ENCODE measurements around the gene TSR1.

DNA sequence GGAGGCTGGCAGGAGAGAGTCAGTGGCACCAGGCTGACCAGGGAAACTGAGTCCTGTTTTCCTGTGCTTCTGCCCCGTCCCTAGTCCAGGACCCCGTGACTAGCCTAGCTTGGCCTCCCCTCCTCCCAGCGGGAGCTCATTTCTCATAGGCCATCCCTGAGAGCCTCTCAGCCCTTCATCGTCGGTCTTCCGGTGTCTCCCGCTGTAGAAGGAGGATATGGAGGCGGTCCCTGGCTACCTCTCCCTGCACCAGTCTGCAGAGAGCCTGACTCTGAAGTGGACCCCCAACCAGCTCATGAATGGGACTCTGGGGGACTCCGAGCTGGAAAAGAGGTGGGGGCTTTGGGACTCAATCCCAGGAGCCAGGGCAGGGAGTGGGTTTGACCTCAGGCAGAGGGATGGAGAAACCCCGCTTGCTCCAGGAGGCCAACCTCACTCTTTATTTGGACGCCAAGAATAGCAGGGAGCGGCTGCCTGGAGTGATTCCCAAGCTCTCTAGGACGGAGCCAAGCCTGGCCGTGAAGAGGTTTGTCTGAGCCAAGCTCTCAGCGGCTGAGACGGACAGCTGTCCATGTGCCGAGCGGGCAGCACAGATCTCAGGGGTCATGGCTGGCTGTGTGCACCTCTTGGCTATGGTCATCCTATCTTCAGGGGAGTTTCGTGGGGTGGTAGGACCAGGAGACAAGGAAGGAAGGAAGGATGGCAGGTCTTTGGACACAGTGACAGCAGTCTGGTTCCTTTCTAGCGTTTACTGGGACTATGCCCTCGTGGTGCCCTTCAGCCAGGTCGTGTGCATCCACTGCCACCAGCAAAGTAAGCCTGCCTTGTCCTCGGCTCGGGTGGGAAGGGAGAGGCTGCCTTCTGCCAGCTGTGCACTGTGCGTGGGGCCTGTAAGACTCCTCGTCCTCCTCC lies 27.9 kb upstream of the TSR1 start:
- TF ChIP-seq HDAC1 (IDR thresholded peaks at IDR 0.05) = no peak
- no peak for TF ChIP-seq ZNF140 (CRISPR knock-in tag; IDR thresholded peaks at IDR 0.05)
- TF ChIP-seq SMC3 (conservative IDR thresholded peaks at IDR 0.05; ENCODE audit: insufficient read depth, low read depth, low read length) = no peak
- TF ChIP-seq ZNF121 (CRISPR knock-in tag; conservative IDR thresholded peaks at IDR 0.05) = no peak
- TF ChIP-seq ZNF24 (IDR thresholded peaks at IDR 0.05) = no peak
- TF ChIP-seq, protein P1, sequence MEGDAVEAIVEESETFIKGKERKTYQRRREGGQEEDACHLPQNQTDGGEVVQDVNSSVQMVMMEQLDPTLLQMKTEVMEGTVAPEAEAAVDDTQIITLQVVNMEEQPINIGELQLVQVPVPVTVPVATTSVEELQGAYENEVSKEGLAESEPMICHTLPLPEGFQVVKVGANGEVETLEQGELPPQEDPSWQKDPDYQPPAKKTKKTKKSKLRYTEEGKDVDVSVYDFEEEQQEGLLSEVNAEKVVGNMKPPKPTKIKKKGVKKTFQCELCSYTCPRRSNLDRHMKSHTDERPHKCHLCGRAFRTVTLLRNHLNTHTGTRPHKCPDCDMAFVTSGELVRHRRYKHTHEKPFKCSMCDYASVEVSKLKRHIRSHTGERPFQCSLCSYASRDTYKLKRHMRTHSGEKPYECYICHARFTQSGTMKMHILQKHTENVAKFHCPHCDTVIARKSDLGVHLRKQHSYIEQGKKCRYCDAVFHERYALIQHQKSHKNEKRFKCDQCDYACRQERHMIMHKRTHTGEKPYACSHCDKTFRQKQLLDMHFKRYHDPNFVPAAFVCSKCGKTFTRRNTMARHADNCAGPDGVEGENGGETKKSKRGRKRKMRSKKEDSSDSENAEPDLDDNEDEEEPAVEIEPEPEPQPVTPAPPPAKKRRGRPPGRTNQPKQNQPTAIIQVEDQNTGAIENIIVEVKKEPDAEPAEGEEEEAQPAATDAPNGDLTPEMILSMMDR (IDR thresholded peaks at IDR 0.05 in 2 of 3, conservative IDR thresholded peaks at IDR 0.05 in 1 of 3; ENCODE audit: insufficient read depth in 2 of 3, low read depth in 1 of 3, low read length in 3 of 3) = no peak
- TF ChIP-seq TAF9B (IDR thresholded peaks at IDR 0.05; ENCODE audit: partially characterized antibody) = no peak
- TF ChIP-seq NR3C1 (CRISPR knock-in tag; IDR thresholded peaks at IDR 0.05) = no peak
